Natural killer cell treated with Interleukin-12 subunit alpha and Interleukin-12 subunit beta and Interleukin-15 and Interleukin-18, amount 100 ng/mL, for 72 hours (primary cell): ENCODE measurements around the gene RASGRP4. TPM values are rescaled to one million over a fixed set of nuclear protein-coding genes. Genes with fewer than 3 reads are reported as not detected.
"Not testable (repeated sequence)": the region's sequence is repeated elsewhere in the genome, so short reads cannot be mapped to it uniquely, and the experiment has no call there.

Experiments used
- ATAC-seq, 2 donors: fragments of 150-1000 bp; cut with Tn5 transposase in 1 of 2; sonication (Bioruptor Pico), chemical (Tn5 transposase) in 1 of 2; 2 replicates each; pipeline ENCODE4 v1.10.0; 2021
- DNase-seq: peaks from one replicate; pipeline ENCODE4 v3.0.0; 2022; ENCODE audit warnings: low spot score
- H3K27ac Mint-ChIP-seq, 2 donors: 1 replicate in 1 of 2; 2 replicates in 1 of 2; pipeline ENCODE4 v1.8.0; 2022; ENCODE audit warnings: mixed read lengths in 2 of 2, mild to moderate bottlenecking in 1 of 2, moderate library complexity in 1 of 2
- H3K27me3 Mint-ChIP-seq, 2 donors: 1 replicate in 1 of 2; 2 replicates in 1 of 2; pipeline ENCODE4 v1.8.0; 2022; ENCODE audit warnings: mixed read lengths in 2 of 2
- H3K36me3 Mint-ChIP-seq: one replicate; pipeline ENCODE4 v1.8.0; 2022; ENCODE audit warnings: mixed read lengths
- H3K4me1 Mint-ChIP-seq, 2 donors: 1 replicate in 1 of 2; 2 replicates in 1 of 2; pipeline ENCODE4 v1.8.0; 2022; ENCODE audit warnings: low read depth in 2 of 2, mixed read lengths in 2 of 2, mild to moderate bottlenecking in 1 of 2
- H3K4me3 Mint-ChIP-seq: one replicate; pipeline ENCODE4 v1.8.0; 2022; ENCODE audit warnings: mixed read lengths
- H3K9me3 Mint-ChIP-seq: 2 replicates; pipeline ENCODE4 v1.8.0; 2022; ENCODE audit warnings: mixed read lengths
- total RNA-seq, 2 donors: library from RNA; stranded (reverse); gene quantifications; one replicate each; pipeline ENCODE4 v1.2.3, GENCODE V29; 2022

The RASGRP4 gene
- total RNA-seq, result 1 to 10 TPM in 1 of 2 donors, not detected in 1; 1.9 TPM

GRCh38 chr19:38425810-38426466 lies at the start of gene RASGRP4:
RASGRP4 (minus strand) TSS chr19:38426219; CDS start chr19:38426091, 128 bp downstream.
- Mint-ChIP-seq H3K27ac (peak within 1 kb of the TSS; percentile 55 to 60), H3K9me3 (no peaks in the 10 kb centered on the region), H3K36me3 (no peaks in the 10 kb centered on the region), H3K4me1 (peaks cover 13 to 28% of the 10 kb centered on the region in 2 donors), H3K27me3 (peaks cover 0 to 9% of the 10 kb centered on the region in 2 donors), H3K4me3 (peak within 1 kb of the TSS; percentile 53)
- ATAC-seq (peak in 1 of 2 donors; percentile 39), DNase-seq (no peak)

GRCh38 chr19:38475176-38475575 lies 49.2 kb upstream of the RASGRP4 start:
- H3K36me3 Mint-ChIP-seq, result no peaks in the 10 kb centered on the region
- no peaks in the 10 kb centered on the region for H3K4me1 Mint-ChIP-seq
- no peak for ATAC-seq
- no peak for DNase-seq
- peaks cover 7 to 10% of the 10 kb centered on the region in 2 donors for H3K27me3 Mint-ChIP-seq
- no peaks in the 10 kb centered on the region for H3K9me3 Mint-ChIP-seq
- no peak overlapping the region for H3K27ac Mint-ChIP-seq
- H3K4me3 Mint-ChIP-seq, result no peak overlapping the region

- ATAC-seq (no peak), DNase-seq (no peak)
- Mint-ChIP-seq H3K4me3 (no peak overlapping the region), H3K27me3 (peaks cover 6 to 10% of the 10 kb centered on the region in 2 donors), H3K9me3 (no peaks in the 10 kb centered on the region), H3K36me3 (no peaks in the 10 kb centered on the region), H3K27ac (no peak overlapping the region), H3K4me1 (no peaks in the 10 kb centered on the region)
These were observed 47.2 kb upstream of the RASGRP4 start for GRCh38 chr19:38473201-38473600.

GRCh38 chr19:38472725-38473124 lies 46.7 kb upstream of the RASGRP4 start:
- not testable (repeated sequence) for H3K27ac Mint-ChIP-seq, DNase-seq
- peaks cover 2 to 10% of the 10 kb centered on the region in 2 donors for H3K27me3 Mint-ChIP-seq

GRCh38 chr19:38470788-38471480 lies 44.9 kb upstream of the RASGRP4 start:
- Mint-ChIP-seq H3K36me3 (no peaks in the 10 kb centered on the region), H3K4me3 (no peak overlapping the region)
- no peak for DNase-seq

More at GRCh38 chr19:38472725-38473124, 46.7 kb upstream of the RASGRP4 start:
- not testable (repeated sequence) for H3K36me3 Mint-ChIP-seq, H3K9me3 Mint-ChIP-seq, ATAC-seq, H3K4me1 Mint-ChIP-seq, H3K4me3 Mint-ChIP-seq

GRCh38 chr19:38469151-38469550 lies 43.1 kb upstream of the RASGRP4 start:
- H3K9me3 Mint-ChIP-seq, result no peaks in the 10 kb centered on the region
- H3K4me3 Mint-ChIP-seq, result no peak overlapping the region
- no peaks in the 10 kb centered on the region for H3K36me3 Mint-ChIP-seq
- no peak overlapping the region for H3K27ac Mint-ChIP-seq
- DNase-seq (no peak), ATAC-seq (no peak)
- H3K4me1 Mint-ChIP-seq, result no peaks in the 10 kb centered on the region
- H3K27me3 Mint-ChIP-seq, result peaks cover 4 to 10% of the 10 kb centered on the region in 2 donors

More at GRCh38 chr19:38470788-38471480, 44.9 kb upstream of the RASGRP4 start:
- Mint-ChIP-seq H3K9me3 (no peaks in the 10 kb centered on the region), H3K27me3 (peaks cover 2 to 10% of the 10 kb centered on the region in 2 donors), H3K27ac (no peak overlapping the region), H3K4me1 (no peaks in the 10 kb centered on the region)
- no peak for ATAC-seq

GRCh38 chr19:38467541-38468525 lies 41.8 kb upstream of the RASGRP4 start:
- ATAC-seq (no peak), DNase-seq (no peak)
- Mint-ChIP-seq H3K27ac (no peak overlapping the region), H3K9me3 (no peaks in the 10 kb centered on the region), H3K4me3 (no peak overlapping the region), H3K36me3 (no peaks in the 10 kb centered on the region), H3K4me1 (no peaks in the 10 kb centered on the region), H3K27me3 (peaks cover 5 to 10% of the 10 kb centered on the region in 2 donors)

- H3K4me3 Mint-ChIP-seq, result no peak overlapping the region
- H3K27ac Mint-ChIP-seq, result no peak overlapping the region
- H3K27me3 Mint-ChIP-seq, result peaks cover 6 to 10% of the 10 kb centered on the region in 2 donors
- DNase-seq (no peak), ATAC-seq (peak in 1 of 2 donors; percentile 10)
- no peaks in the 10 kb centered on the region for H3K9me3 Mint-ChIP-seq
- H3K4me1 Mint-ChIP-seq, result no peaks in the 10 kb centered on the region
- no peaks in the 10 kb centered on the region for H3K36me3 Mint-ChIP-seq
These were observed 40.0 kb upstream of the RASGRP4 start for GRCh38 chr19:38466050-38466449.

GRCh38 chr19:38464421-38465082 lies 38.5 kb upstream of the RASGRP4 start:
- ATAC-seq (no peak), DNase-seq (no peak)
- no peaks in the 10 kb centered on the region for H3K9me3 Mint-ChIP-seq
- no peaks in the 10 kb centered on the region for H3K36me3 Mint-ChIP-seq
- H3K27ac Mint-ChIP-seq, result no peak overlapping the region
- H3K4me1 Mint-ChIP-seq, result no peaks in the 10 kb centered on the region
- no peak overlapping the region for H3K4me3 Mint-ChIP-seq
- peaks cover 6 to 10% of the 10 kb centered on the region in 2 donors for H3K27me3 Mint-ChIP-seq

- ATAC-seq (no peak), DNase-seq (no peak)
- H3K27ac Mint-ChIP-seq, result no peak overlapping the region
- no peaks in the 10 kb centered on the region for H3K4me1 Mint-ChIP-seq
- no peaks in the 10 kb centered on the region for H3K36me3 Mint-ChIP-seq
- no peaks in the 10 kb centered on the region for H3K9me3 Mint-ChIP-seq
- no peak overlapping the region for H3K4me3 Mint-ChIP-seq
- H3K27me3 Mint-ChIP-seq, result peaks cover 10 to 12% of the 10 kb centered on the region in 2 donors
These were observed 37.3 kb upstream of the RASGRP4 start for GRCh38 chr19:38463365-38463764.

- no peaks in the 10 kb centered on the region for H3K4me1 Mint-ChIP-seq
- DNase-seq, result no peak
- no peaks in the 10 kb centered on the region for H3K9me3 Mint-ChIP-seq
- no peaks in the 10 kb centered on the region for H3K36me3 Mint-ChIP-seq
- no peak overlapping the region for H3K27ac Mint-ChIP-seq
- ATAC-seq, result no peak
- H3K27me3 Mint-ChIP-seq, result peaks cover 10 to 17% of the 10 kb centered on the region in 2 donors
- no peak overlapping the region for H3K4me3 Mint-ChIP-seq
These were observed 33.0 kb upstream of the RASGRP4 start for GRCh38 chr19:38458991-38459390.

- no peaks in the 10 kb centered on the region for H3K36me3 Mint-ChIP-seq
- peaks cover 0 to 4% of the 10 kb centered on the region in 2 donors for H3K4me1 Mint-ChIP-seq
- peaks cover 10 to 17% of the 10 kb centered on the region in 2 donors for H3K27me3 Mint-ChIP-seq
- no peaks in the 10 kb centered on the region for H3K9me3 Mint-ChIP-seq
- no peak for ATAC-seq
- no peak overlapping the region for H3K4me3 Mint-ChIP-seq
- no peak overlapping the region for H3K27ac Mint-ChIP-seq
- DNase-seq, result no peak
These were observed 31.8 kb upstream of the RASGRP4 start for GRCh38 chr19:38457690-38458405.
